Natural killer cell (primary cell): ENCODE data around the gene BGN. TPM values are rescaled to one million over a fixed set of nuclear protein-coding genes. Genes with fewer than 3 reads are reported as not detected.
A peak's percentile ranks its signal among the peaks of the same experiment; 100 is the strongest.

ENCODE experiments used
- ATAC-seq, 3 donors: fragments of 150-1000 bp in 2 of 3; fragments of 200-7000 bp in 1 of 3; cut with Tn5 transposase; 1 replicate in 1 of 3; 2 replicates in 2 of 3; pipeline ENCODE4 v1.10.0; 2021; ENCODE audit warnings: mild to moderate bottlenecking in 2 of 3, moderate library complexity in 2 of 3
- DNase-seq, 2 donors: peaks; one replicate each; pipeline versions ENCODE4 v3.0.0 to v3.0.0-alpha.2; 2013 to 2021; ENCODE audit warnings: mixed read lengths in 1 of 2
- H3K27ac ChIP-seq: one replicate; pipeline ENCODE4 v1.5.1; 2013; ENCODE audit warnings: mild to moderate bottlenecking, low read length
- H3K27me3 ChIP-seq: one replicate; pipeline ENCODE4 v1.6.1; 2013; ENCODE audit warnings: low read length; ENCODE audit not compliant: control insufficient read depth, insufficient read depth
- H3K36me3 ChIP-seq: one replicate; pipeline ENCODE4 v1.6.1; 2013; ENCODE audit warnings: low read length; ENCODE audit not compliant: control insufficient read depth, insufficient read depth
- H3K4me1 ChIP-seq: one replicate; pipeline ENCODE4 v1.6.1; 2013; ENCODE audit warnings: low read length; ENCODE audit not compliant: control insufficient read depth, insufficient read depth
- H3K4me3 ChIP-seq: one replicate; pipeline ENCODE4 v1.5.1; 2013; ENCODE audit warnings: low read length
- H3K9me3 ChIP-seq: one replicate; pipeline ENCODE4 v1.6.1; 2013; ENCODE audit warnings: low read length; ENCODE audit not compliant: control insufficient read depth, insufficient read depth
- H3K27ac Mint-ChIP-seq, 2 donors: one replicate each; pipeline ENCODE4 v1.8.0; 2022; ENCODE audit warnings: mild to moderate bottlenecking in 2 of 2, mixed read lengths in 2 of 2, moderate library complexity in 1 of 2
- H3K27me3 Mint-ChIP-seq, 2 donors: one replicate each; pipeline ENCODE4 v1.8.0; 2022; ENCODE audit warnings: low read depth in 2 of 2, mixed read lengths in 2 of 2
- H3K36me3 Mint-ChIP-seq: one replicate; pipeline ENCODE4 v1.8.0; 2022; ENCODE audit warnings: mixed read lengths
- H3K4me1 Mint-ChIP-seq, 2 donors: one replicate each; pipeline ENCODE4 v1.8.0; 2022; ENCODE audit warnings: mixed read lengths in 2 of 2
- H3K4me3 Mint-ChIP-seq: one replicate; pipeline ENCODE4 v1.8.0; 2022; ENCODE audit warnings: mild to moderate bottlenecking, moderate library complexity, mixed read lengths
- H3K9me3 Mint-ChIP-seq, 2 donors: one replicate each; pipeline ENCODE4 v1.8.0; 2022; ENCODE audit warnings: mixed read lengths in 2 of 2
- WGBS: methylation state at CpG from one replicate; pipeline ENCODE4 v1.1.7; 2013; ENCODE audit warnings: missing lambda C conversion rate; ENCODE audit not compliant: insufficient coverage; 5-methylcytosine and 5-hydroxymethylcytosine counted together
- intact Hi-C: fragments of 100-400 bp; cut with micrococcal nuclease; formaldehyde crosslinking; loops from one replicate; pipeline ENCODE4 v1.14.2; 2022
- total RNA-seq, 4 donors: library from RNA; stranded (reverse); fragments of 120-200 nt in 1 of 4; gene quantifications; one replicate each; pipeline versions ENCODE4 v1.2.3 to v1.2.4, GENCODE V29; 2013 to 2022
- TF ChIP-seq, protein P1 (sequence below): fragments of 200-600 bp; IDR thresholded peaks from one replicate; pipeline ENCODE4 v1.8.0; 2022; ENCODE audit warnings: antibody characterized with exemption

Gene BGN
- total RNA-seq, 3 donors from 2014 or later (not counting 1 experiment from before 2014, with no cell fraction given): not detected

DNA sequence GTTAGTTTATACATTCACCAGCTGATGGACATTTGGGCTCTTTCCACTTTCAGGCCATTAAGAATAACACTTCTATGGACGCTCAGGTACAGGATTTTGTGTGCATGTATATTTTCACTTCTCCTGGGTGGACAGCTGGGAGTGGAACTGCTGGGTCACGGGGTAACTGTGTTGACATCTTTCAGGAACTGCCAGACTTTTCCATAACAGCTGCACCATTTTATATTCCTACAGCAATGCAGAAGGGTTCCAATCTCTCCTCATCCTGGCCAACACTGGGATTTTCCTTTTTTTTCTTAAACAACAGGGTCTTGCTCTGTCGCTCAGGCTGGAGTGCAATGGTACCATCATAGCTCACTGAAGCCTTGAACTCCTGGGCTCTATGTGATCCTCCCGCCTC, 36.3 kb upstream of the BGN start:
- Mint-ChIP-seq H3K27ac (no peak overlapping the region), H3K36me3 (no peaks in the 10 kb centered on the region), H3K27me3 (no peaks in the 10 kb centered on the region), H3K9me3 (no peaks in the 10 kb centered on the region), H3K4me1 (no peaks in the 10 kb centered on the region), H3K4me3 (no peak overlapping the region)
- no peaks in the 10 kb centered on the region for H3K4me1 ChIP-seq
- H3K27me3 ChIP-seq: no peaks in the 10 kb centered on the region
- no peak overlapping the region for H3K4me3 ChIP-seq
- DNase-seq (no peak), ATAC-seq (no peak)
- WGBS: 97% methylated on average over 3 of the region's 4 CpGs
- intact Hi-C loops: no loop called here
- H3K9me3 ChIP-seq: no peaks in the 10 kb centered on the region
- TF ChIP-seq, protein P1, sequence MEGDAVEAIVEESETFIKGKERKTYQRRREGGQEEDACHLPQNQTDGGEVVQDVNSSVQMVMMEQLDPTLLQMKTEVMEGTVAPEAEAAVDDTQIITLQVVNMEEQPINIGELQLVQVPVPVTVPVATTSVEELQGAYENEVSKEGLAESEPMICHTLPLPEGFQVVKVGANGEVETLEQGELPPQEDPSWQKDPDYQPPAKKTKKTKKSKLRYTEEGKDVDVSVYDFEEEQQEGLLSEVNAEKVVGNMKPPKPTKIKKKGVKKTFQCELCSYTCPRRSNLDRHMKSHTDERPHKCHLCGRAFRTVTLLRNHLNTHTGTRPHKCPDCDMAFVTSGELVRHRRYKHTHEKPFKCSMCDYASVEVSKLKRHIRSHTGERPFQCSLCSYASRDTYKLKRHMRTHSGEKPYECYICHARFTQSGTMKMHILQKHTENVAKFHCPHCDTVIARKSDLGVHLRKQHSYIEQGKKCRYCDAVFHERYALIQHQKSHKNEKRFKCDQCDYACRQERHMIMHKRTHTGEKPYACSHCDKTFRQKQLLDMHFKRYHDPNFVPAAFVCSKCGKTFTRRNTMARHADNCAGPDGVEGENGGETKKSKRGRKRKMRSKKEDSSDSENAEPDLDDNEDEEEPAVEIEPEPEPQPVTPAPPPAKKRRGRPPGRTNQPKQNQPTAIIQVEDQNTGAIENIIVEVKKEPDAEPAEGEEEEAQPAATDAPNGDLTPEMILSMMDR: no peak
- no peak overlapping the region for H3K27ac ChIP-seq
- H3K36me3 ChIP-seq: peaks cover 6% of the 10 kb centered on the region

DNA sequence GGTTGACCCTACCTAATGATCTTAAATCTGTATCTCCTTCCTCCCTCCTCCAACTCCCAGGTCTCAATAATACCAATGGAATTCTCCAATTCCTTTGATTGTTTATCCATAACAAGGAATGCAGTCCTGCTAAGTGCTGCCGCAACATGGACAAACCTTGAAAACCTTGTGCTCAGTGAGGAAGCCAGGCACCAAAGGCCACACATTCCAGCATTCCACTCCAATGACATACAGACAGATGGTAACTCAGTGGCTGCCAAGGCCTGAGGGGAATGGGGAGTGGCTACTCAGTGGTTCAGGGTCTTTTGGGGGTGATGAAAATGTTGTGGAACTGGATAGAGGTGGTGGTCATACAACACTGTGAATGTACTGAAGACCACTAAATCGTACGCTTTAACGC, 34.8 kb upstream of the BGN start:
- no peak for DNase-seq
- Mint-ChIP-seq H3K36me3 (no peaks in the 10 kb centered on the region), H3K27me3 (no peaks in the 10 kb centered on the region), H3K9me3 (no peaks in the 10 kb centered on the region), H3K27ac (no peak overlapping the region), H3K4me3 (no peak overlapping the region), H3K4me1 (peaks cover 0 to 4% of the 10 kb centered on the region in 2 donors)
- TF ChIP-seq, protein P1: no peak
- H3K4me1 ChIP-seq: no peaks in the 10 kb centered on the region
- peaks cover 3% of the 10 kb centered on the region for H3K36me3 ChIP-seq
- no peaks in the 10 kb centered on the region for H3K9me3 ChIP-seq
- no peak for ATAC-seq
- H3K27me3 ChIP-seq: no peaks in the 10 kb centered on the region
- 95% methylated on average over 4 of the region's 4 CpGs for WGBS
- intact Hi-C loops: loop anchor here (2.0 kb wide), 1 partner anchor 47 kb away; no protein-coding TSS in a partner anchor
- no peak overlapping the region for H3K27ac ChIP-seq
- no peak overlapping the region for H3K4me3 ChIP-seq

DNA sequence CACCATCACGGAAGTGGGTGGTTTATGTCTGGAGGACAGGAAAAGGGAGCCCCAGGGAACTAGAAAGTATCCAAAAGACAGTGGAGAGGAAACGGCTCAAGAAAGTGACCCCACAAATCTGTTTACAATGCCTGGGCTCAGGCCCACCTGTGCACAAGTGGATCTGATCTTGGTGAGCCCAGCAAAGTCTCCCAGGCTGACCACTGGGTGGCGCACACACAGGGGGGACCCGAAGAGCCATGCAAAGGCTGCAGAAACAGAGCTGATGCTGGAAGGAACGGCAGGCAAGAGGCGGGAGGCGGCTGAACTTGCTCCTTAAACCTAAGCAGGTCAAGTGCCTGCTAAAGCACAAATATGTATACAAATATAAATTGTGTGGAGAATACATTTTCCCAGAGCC, 34.0 kb upstream of the BGN start:
- 62% methylated on average over 7 of the region's 7 CpGs for WGBS
- H3K36me3 Mint-ChIP-seq: no peaks in the 10 kb centered on the region
- peak in 2 of 3 donors; percentile 54 to 55 for ATAC-seq

DNA sequence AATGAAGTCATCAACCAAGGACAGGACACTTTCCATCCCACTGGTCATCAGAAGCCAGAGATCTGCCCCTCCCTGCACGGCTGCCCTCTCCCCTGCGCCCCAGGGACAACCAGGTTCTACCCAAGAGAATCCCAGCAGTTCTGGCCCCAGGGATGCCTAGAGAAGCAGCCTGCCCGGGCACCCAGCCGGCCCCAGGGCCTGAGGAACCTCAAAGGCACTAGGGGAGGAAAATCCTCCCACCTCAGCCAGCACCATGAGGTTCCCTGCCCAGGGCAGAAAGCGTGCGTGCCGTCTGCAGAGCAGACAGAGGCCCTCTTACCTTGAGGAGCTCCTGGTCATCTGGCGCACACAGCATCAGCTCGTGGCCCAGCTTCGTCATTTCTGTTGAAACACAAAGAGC, 32.5 kb upstream of the BGN start:
- Histone ChIP-seq H3K27me3 (no peaks in the 10 kb centered on the region), H3K4me1 (no peaks in the 10 kb centered on the region), H3K4me3 (no peak overlapping the region), H3K36me3 (peaks cover 3% of the 10 kb centered on the region), H3K27ac (no peak overlapping the region), H3K9me3 (no peaks in the 10 kb centered on the region)
- no peaks in the 10 kb centered on the region for H3K27me3 Mint-ChIP-seq
- no peak overlapping the region for H3K27ac Mint-ChIP-seq
- TF ChIP-seq, protein P1: no peak
- ATAC-seq (no peak), DNase-seq (no peak)
- 95% methylated on average over 10 of the region's 10 CpGs for WGBS
- no peak overlapping the region for H3K4me3 Mint-ChIP-seq
- peaks cover 0 to 6% of the 10 kb centered on the region in 2 donors for H3K4me1 Mint-ChIP-seq
- intact Hi-C loops: no loop called here
- no peaks in the 10 kb centered on the region for H3K9me3 Mint-ChIP-seq
- no peaks in the 10 kb centered on the region for H3K36me3 Mint-ChIP-seq

More for the DNA sequence above, 34.0 kb upstream of the BGN start:
- intact Hi-C loops: loop anchor here (2.0 kb wide), 1 partner anchor 46 kb away; no protein-coding TSS in a partner anchor
- no peak overlapping the region for H3K4me3 Mint-ChIP-seq
- H3K4me1 Mint-ChIP-seq: peaks cover 0 to 4% of the 10 kb centered on the region in 2 donors
- H3K27ac Mint-ChIP-seq: no peak overlapping the region
- no peaks in the 10 kb centered on the region for H3K9me3 Mint-ChIP-seq
- no peaks in the 10 kb centered on the region for H3K27me3 Mint-ChIP-seq
- Histone ChIP-seq H3K9me3 (no peaks in the 10 kb centered on the region), H3K27me3 (no peaks in the 10 kb centered on the region), H3K36me3 (peaks cover 3% of the 10 kb centered on the region), H3K4me3 (no peak overlapping the region), H3K4me1 (no peaks in the 10 kb centered on the region), H3K27ac (no peak overlapping the region)
- DNase-seq: peak; percentile 22 to 64
- TF ChIP-seq, protein P1: no peak
